Parathyroid adenoma (tissue), 2 donors: Measurements from ENCODE around the gene MLLT3.

Experiments
- H2AFZ ChIP-seq: fragments of 300-600 bp; sonication (generic); one replicate; pipeline ENCODE4 v1.7.0; 2017; ENCODE audit warnings: antibody characterized with exemption, mild to moderate bottlenecking
- H3K27ac ChIP-seq: fragments of 300-600 bp; sonication (generic); one replicate; pipeline ENCODE4 v1.7.0; 2017
- H3K27me3 ChIP-seq: fragments of 300-600 bp; sonication (generic); one replicate; pipeline ENCODE4 v1.7.0; 2017; ENCODE audit warnings: low read length; ENCODE audit not compliant: control insufficient read depth, insufficient read depth
- H3K36me3 ChIP-seq: fragments of 300-600 bp; sonication (generic); one replicate; pipeline ENCODE4 v1.7.0; 2017; ENCODE audit warnings: low read length; ENCODE audit not compliant: control insufficient read depth, insufficient read depth
- H3K4me1 ChIP-seq: fragments of 300-600 bp; sonication (generic); one replicate; pipeline ENCODE4 v1.7.0; 2017; ENCODE audit warnings: control low read depth
- H3K4me2 ChIP-seq: fragments of 300-600 bp; sonication (generic); one replicate; pipeline ENCODE4 v1.7.0; 2017; ENCODE audit warnings: low read length
- H3K4me3 ChIP-seq: fragments of 300-600 bp; sonication (generic); one replicate; pipeline ENCODE4 v1.7.0; 2017; ENCODE audit warnings: low read depth, low read length
- H3K79me2 ChIP-seq: fragments of 300-600 bp; sonication (generic); one replicate; pipeline ENCODE4 v1.7.0; 2017; ENCODE audit warnings: control low read depth
- H3K9ac ChIP-seq: fragments of 300-600 bp; sonication (generic); one replicate; pipeline ENCODE4 v1.7.0; 2017; ENCODE audit warnings: mild to moderate bottlenecking
- H3K9me3 ChIP-seq: fragments of 300-600 bp; sonication (generic); one replicate; pipeline ENCODE4 v1.7.0; 2017; ENCODE audit warnings: low read length; ENCODE audit not compliant: control insufficient read depth
- CTCF ChIP-seq: fragments of 300-600 bp; sonication (generic); IDR thresholded peaks from one replicate; pipeline ENCODE4 v1.7.0; 2017; ENCODE audit warnings: antibody characterized with exemption, mild to moderate bottlenecking
- donor health status: primary hyperparathyroidism.

Gene MLLT3

DNA sequence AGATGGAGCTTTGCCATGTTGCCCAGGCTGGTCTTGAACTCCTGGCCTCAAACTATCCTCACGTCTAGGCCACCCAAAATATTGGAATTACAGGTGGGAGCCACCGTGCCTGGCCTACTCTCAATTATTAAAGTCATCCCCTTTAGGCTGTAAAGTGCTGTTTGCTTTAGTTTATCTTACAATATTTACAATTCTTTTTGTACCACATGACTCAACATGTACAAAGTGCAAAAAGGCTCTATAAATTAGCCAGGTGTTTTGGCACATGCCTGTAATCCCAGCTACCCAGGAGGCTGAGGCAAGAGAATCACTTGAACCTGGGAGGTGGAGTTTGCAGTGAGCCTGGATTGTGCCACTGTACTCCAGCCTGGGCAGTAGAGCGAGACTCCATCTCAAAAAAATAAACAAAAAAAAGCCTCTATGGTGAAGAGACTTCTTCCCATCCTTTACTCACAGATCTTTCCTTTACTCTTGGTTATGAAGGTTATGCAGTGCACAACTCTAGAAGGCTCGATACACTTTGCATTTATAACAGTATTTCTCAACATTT, 28.5 kb upstream of the MLLT3 start:
- H3K4me3 ChIP-seq, result no peak overlapping the region
- no peak overlapping the region for H2AFZ ChIP-seq
- H3K9me3 ChIP-seq, result no peaks in the 10 kb centered on the region
- no peaks in the 10 kb centered on the region for H3K79me2 ChIP-seq
- TF ChIP-seq CTCF, result no peak
- H3K9ac ChIP-seq, result no peak overlapping the region
- no peaks in the 10 kb centered on the region for H3K4me1 ChIP-seq
- H3K4me2 ChIP-seq, result no peak overlapping the region
- H3K27me3 ChIP-seq, result no peaks in the 10 kb centered on the region
- no peaks in the 10 kb centered on the region for H3K36me3 ChIP-seq
- no peak overlapping the region for H3K27ac ChIP-seq

- no peaks in the 10 kb centered on the region for H3K27me3 ChIP-seq
- H3K79me2 ChIP-seq, result no peaks in the 10 kb centered on the region
- H2AFZ ChIP-seq, result no peak overlapping the region
- H3K9ac ChIP-seq, result no peak overlapping the region
- H3K4me1 ChIP-seq, result no peaks in the 10 kb centered on the region
- no peak overlapping the region for H3K27ac ChIP-seq
- TF ChIP-seq CTCF, result no peak
- H3K36me3 ChIP-seq, result no peaks in the 10 kb centered on the region
- H3K9me3 ChIP-seq, result no peaks in the 10 kb centered on the region
- H3K4me3 ChIP-seq, result no peak overlapping the region
- H3K4me2 ChIP-seq, result no peak overlapping the region
These were observed 28.0 kb upstream of the MLLT3 start for GRCh38 chr9:20650313-20650712.

GRCh38 chr9:20649381-20649780, 27.1 kb upstream of the MLLT3 start:
- no peak overlapping the region for H3K27ac ChIP-seq
- no peak for TF ChIP-seq CTCF
- no peaks in the 10 kb centered on the region for H3K27me3 ChIP-seq
- H3K4me3 ChIP-seq, result no peak overlapping the region
- no peaks in the 10 kb centered on the region for H3K9me3 ChIP-seq
- no peak overlapping the region for H3K9ac ChIP-seq
- H2AFZ ChIP-seq, result no peak overlapping the region
- no peak overlapping the region for H3K4me2 ChIP-seq
- H3K79me2 ChIP-seq, result no peaks in the 10 kb centered on the region
- H3K4me1 ChIP-seq, result no peaks in the 10 kb centered on the region
- no peaks in the 10 kb centered on the region for H3K36me3 ChIP-seq

- H3K9me3 ChIP-seq, result no peaks in the 10 kb centered on the region
- TF ChIP-seq CTCF, result no peak
- H3K27ac ChIP-seq, result no peak overlapping the region
- H3K36me3 ChIP-seq, result no peaks in the 10 kb centered on the region
- H3K4me2 ChIP-seq, result no peak overlapping the region
- no peak overlapping the region for H3K9ac ChIP-seq
- H3K27me3 ChIP-seq, result no peaks in the 10 kb centered on the region
- no peaks in the 10 kb centered on the region for H3K4me1 ChIP-seq
- H3K4me3 ChIP-seq, result no peak overlapping the region
- H2AFZ ChIP-seq, result no peak overlapping the region
- no peaks in the 10 kb centered on the region for H3K79me2 ChIP-seq
These were observed 24.4 kb upstream of the MLLT3 start for GRCh38 chr9:20646656-20647055.

- Histone ChIP-seq H3K4me1 (no peaks in the 10 kb centered on the region), H2AFZ (no peak overlapping the region), H3K9ac (no peak overlapping the region), H3K4me3 (no peak overlapping the region), H3K36me3 (no peaks in the 10 kb centered on the region), H3K27ac (no peak overlapping the region), H3K9me3 (no peaks in the 10 kb centered on the region), H3K79me2 (no peaks in the 10 kb centered on the region), H3K27me3 (no peaks in the 10 kb centered on the region), H3K4me2 (no peak overlapping the region)
- TF ChIP-seq CTCF, result no peak
These were observed 21.4 kb upstream of the MLLT3 start for GRCh38 chr9:20643660-20644059.
